Measurements from ENCODE around the gene PCDH9. TPM values are rescaled to one million over a fixed set of nuclear protein-coding genes. Genes with fewer than 3 reads are reported as not detected.

PCDH9 gene
- total and polyA plus RNA-seq, 3 donors from 2014 or later = 2.3 to 4.6 (median 3.5) TPM

DNA sequence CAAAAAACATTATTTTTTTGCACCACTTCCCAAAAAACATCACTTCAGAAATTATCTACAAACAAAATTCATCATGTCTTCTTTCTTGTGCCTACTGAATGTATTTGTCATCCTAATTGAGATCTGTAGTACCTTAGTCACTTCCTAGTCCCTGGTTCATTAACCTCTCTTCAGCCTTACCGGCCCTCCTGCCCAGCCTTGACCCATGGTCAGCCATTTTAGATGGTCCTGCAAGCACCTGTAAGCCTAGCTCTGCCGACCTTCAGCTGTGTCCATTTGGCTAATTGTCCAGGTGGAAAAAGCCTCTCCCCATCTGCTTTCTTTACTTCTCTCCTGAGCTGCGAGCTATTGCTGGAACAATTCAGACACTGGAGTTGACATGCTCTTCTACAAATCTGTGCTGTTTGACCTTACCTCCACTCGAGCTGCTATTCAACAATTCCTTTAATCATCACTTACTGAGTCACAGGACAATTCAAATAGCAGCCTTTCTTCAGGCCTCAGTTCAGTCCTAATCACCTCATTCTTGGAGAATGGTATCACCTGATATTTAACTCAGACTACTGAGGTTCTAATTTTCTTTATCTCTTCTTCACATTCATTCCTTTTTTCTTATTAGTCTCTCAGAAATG lies 882.5 kb downstream of the PCDH9 start:
- TF ChIP-seq, protein P1, sequence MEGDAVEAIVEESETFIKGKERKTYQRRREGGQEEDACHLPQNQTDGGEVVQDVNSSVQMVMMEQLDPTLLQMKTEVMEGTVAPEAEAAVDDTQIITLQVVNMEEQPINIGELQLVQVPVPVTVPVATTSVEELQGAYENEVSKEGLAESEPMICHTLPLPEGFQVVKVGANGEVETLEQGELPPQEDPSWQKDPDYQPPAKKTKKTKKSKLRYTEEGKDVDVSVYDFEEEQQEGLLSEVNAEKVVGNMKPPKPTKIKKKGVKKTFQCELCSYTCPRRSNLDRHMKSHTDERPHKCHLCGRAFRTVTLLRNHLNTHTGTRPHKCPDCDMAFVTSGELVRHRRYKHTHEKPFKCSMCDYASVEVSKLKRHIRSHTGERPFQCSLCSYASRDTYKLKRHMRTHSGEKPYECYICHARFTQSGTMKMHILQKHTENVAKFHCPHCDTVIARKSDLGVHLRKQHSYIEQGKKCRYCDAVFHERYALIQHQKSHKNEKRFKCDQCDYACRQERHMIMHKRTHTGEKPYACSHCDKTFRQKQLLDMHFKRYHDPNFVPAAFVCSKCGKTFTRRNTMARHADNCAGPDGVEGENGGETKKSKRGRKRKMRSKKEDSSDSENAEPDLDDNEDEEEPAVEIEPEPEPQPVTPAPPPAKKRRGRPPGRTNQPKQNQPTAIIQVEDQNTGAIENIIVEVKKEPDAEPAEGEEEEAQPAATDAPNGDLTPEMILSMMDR (IDR thresholded peaks at IDR 0.05) = no peak
- intact Hi-C loops (cut with DNase I; ENCODE audit: low total_unique reads) = no loop called here
- no peak overlapping the region for H3K27ac ChIP-seq
- no peak overlapping the region for H3K4me3 ChIP-seq
- H3K27me3 ChIP-seq = no peaks in the 10 kb centered on the region
- H3K4me1 ChIP-seq = no peaks in the 10 kb centered on the region
- H3K9me3 ChIP-seq = no peaks in the 10 kb centered on the region
- H3K36me3 ChIP-seq (ENCODE audit: low read depth, missing control alignments) = no peaks in the 10 kb centered on the region
- no peak for DNase-seq
- WGBS, 2 donors = 87 to 92% methylated on average over 4 of the region's 4 CpGs

DNA sequence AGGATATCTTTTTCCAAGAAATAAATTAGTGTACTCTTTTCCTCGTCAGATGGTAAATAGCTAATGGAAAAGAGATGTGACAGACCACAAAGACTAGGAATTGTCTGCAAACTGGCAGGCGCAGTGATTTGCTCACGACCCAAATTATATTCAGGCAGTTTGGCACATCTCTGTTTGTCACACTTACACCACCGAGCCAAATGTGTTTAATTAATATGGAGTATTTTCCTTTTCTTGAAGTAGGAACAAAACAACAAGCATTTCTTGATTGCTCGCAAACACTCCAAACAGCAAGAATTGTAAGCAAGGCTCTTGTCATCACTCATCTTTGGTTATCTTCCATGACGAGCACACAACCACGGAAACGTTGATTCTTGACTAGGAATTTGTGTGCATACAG lies 884.2 kb downstream of the PCDH9 start:
- Histone ChIP-seq H3K27me3 (no peaks in the 10 kb centered on the region), H3K36me3 (ENCODE audit: low read depth, missing control alignments) (no peaks in the 10 kb centered on the region), H3K9me3 (no peaks in the 10 kb centered on the region), H3K27ac (no peak overlapping the region), H3K4me1 (no peaks in the 10 kb centered on the region), H3K4me3 (no peak overlapping the region)
- WGBS, 2 donors = 74 to 78% methylated on average over 8 of the region's 8 CpGs
- intact Hi-C loops (cut with DNase I; ENCODE audit: low total_unique reads) = no loop called here
- DNase-seq = no peak
- TF ChIP-seq, protein P1 (IDR thresholded peaks at IDR 0.05) = no peak
- TF ChIP-seq POLR2A (IDR thresholded peaks at IDR 0.05) = no peak

DNA sequence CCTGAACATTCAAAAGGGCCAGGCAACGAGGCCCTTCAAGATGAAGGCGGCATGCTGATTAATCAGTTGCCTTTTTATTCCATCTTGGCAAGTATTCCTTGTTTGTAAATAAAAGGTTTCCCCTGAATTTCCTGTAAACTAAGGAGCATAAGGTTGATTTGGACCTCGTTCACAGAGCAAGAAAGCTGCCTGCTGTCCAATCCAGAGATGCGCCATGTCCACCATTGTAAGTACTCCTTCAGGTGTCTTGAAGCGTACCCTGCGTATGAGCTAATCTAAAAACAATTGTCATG lies 884.7 kb downstream of the PCDH9 start:
- Histone ChIP-seq H3K9me3 (no peaks in the 10 kb centered on the region), H3K4me1 (no peaks in the 10 kb centered on the region), H3K27ac (no peak overlapping the region), H3K4me3 (no peak overlapping the region), H3K27me3 (no peaks in the 10 kb centered on the region), H3K36me3 (ENCODE audit: low read depth, missing control alignments) (no peaks in the 10 kb centered on the region)
- intact Hi-C loops (cut with DNase I; ENCODE audit: low total_unique reads) = no loop called here
- DNase-seq = no peak
- WGBS, 2 donors = 75 to 76% methylated on average over 6 of the region's 6 CpGs
- TF ChIP-seq, protein P1 (IDR thresholded peaks at IDR 0.05) = no peak
- no peak for TF ChIP-seq POLR2A (IDR thresholded peaks at IDR 0.05)

DNA sequence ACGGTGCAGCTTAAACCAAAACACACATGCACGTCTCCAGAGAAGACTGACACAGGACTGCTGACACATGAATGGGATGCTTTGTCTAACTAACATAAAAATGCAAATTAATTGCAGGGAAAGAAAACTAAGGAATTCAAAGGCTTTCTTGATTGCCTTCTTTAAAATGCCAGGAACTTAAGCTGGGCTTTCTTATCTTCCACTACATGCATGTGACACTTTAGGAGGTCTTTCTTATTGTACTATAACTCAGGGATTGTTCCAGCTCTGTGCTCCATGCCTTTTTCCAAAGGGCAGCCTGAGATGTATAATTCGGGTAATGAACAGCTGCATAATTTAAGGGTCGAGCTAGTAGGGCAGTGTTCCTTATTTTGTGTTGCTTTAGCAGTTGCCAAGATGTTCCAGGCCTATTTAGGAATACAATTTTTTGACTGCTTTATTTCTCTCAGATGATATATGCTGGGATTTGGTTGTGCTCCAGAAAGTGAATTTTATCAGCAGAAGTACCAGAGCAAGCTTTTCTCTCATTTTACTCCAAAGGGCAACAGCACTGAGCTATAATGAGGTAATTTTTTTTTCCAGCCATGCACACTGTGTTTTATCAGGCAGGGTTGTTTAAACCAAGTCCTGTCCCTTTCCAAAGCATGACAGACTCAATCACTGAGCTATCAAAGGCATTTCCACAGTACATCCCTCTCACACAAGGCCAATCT lies 885.2 kb downstream of the PCDH9 start:
- WGBS, 2 donors = 44 to 47% methylated on average over 4 of the region's 4 CpGs
- Histone ChIP-seq H3K36me3 (ENCODE audit: low read depth, missing control alignments) (no peaks in the 10 kb centered on the region), H3K27ac (no peak overlapping the region), H3K4me3 (no peak overlapping the region), H3K4me1 (no peaks in the 10 kb centered on the region), H3K27me3 (no peaks in the 10 kb centered on the region), H3K9me3 (no peaks in the 10 kb centered on the region)
- DNase-seq = no peak
- TF ChIP-seq, protein P1 (IDR thresholded peaks at IDR 0.05) = no peak
- TF ChIP-seq POLR2A (IDR thresholded peaks at IDR 0.05) = no peak
- intact Hi-C loops (cut with DNase I; ENCODE audit: low total_unique reads) = no loop called here
